Heart right ventricle (tissue), 16 donors: ENCODE measurements around the gene MVB12B. TPM values are rescaled to one million over a fixed set of nuclear protein-coding genes. Genes with fewer than 3 reads are reported as not detected.

Experiments
- ATAC-seq, 8 donors: fragments of 200-7000 bp; cut with Tn5 transposase; one replicate each; pipeline ENCODE4 v1.9.1; 2020; ENCODE audit warnings: mild to moderate bottlenecking in 8 of 8, moderate library complexity in 8 of 8, moderate number of reproducible peaks in 1 of 8
- DNase-seq, 2 donors: peaks; one replicate each; pipeline ENCODE4 v3.0.0-alpha.2; 2020
- H3K27ac ChIP-seq, 10 donors: fragments of 200-600 bp; sonication (generic) in 2 of 10; one replicate each; pipeline versions ENCODE4 v1.5.0 to v1.8.0; 2020 to 2022; ENCODE audit warnings: mild to moderate bottlenecking in 3 of 10
- H3K27me3 ChIP-seq, 7 donors: fragments of 200-600 bp; one replicate each; pipeline ENCODE4 v1.8.0; 2021 to 2022; ENCODE audit warnings: mild to moderate bottlenecking in 2 of 7
- H3K36me3 ChIP-seq, 9 donors: fragments of 200-600 bp; sonication (generic) in 1 of 9; one replicate each; pipeline versions ENCODE4 v1.5.0 to v1.8.0; 2020 to 2022; ENCODE audit warnings: mild to moderate bottlenecking in 2 of 9
- H3K4me1 ChIP-seq, 9 donors: fragments of 200-600 bp; sonication (generic) in 1 of 9; one replicate each; pipeline versions ENCODE4 v1.5.0 to v1.8.0; 2020 to 2022; ENCODE audit warnings: mild to moderate bottlenecking in 4 of 9
- H3K4me3 ChIP-seq, 10 donors: fragments of 200-600 bp; sonication (generic) in 2 of 10; one replicate each; pipeline versions ENCODE4 v1.5.0 to v1.8.0; 2020 to 2022; ENCODE audit warnings: mild to moderate bottlenecking in 7 of 10, moderate library complexity in 2 of 10
- H3K9me3 ChIP-seq, 11 donors: fragments of 200-600 bp in 10 of 11; sonication (generic) in 2 of 11; one replicate each; pipeline versions ENCODE4 v1.5.0 to v1.8.0; 2013 to 2022; ENCODE audit warnings: mild to moderate bottlenecking in 2 of 11, control low read depth in 1 of 11, moderate library complexity in 1 of 11
- CTCF ChIP-seq, 9 donors: fragments of 200-600 bp; sonication (generic) in 2 of 9; IDR thresholded peaks; one replicate each; pipeline versions ENCODE4 v1.5.0 to v1.8.0; 2021 to 2022; ENCODE audit warnings: antibody characterized with exemption in 9 of 9, mild to moderate bottlenecking in 5 of 9, moderate library complexity in 1 of 9
- WGBS, 2 donors: extraction: QIAGEN DNeasy Blood & Tissue Kit; methylation state at CpG; one replicate each; pipeline ENCODE4 v1.1.7; 2013; ENCODE audit warnings: inconsistent platforms in 1 of 2; 5-methylcytosine and 5-hydroxymethylcytosine counted together
- intact Hi-C, 10 donors: fragments of 100-400 bp; cut with DNase I; formaldehyde crosslinking; loops; one replicate each; pipeline versions ENCODE4 v1.11.1 to v1.14.2; 2022
- polyA plus RNA-seq, 2 donors: library from polyadenylated mRNA; stranded (reverse); fragments of 200-250 nt; gene quantifications; one replicate each; pipeline ENCODE4 v1.2.3, GENCODE V29; 2013
- total RNA-seq, 10 donors: library from RNA; stranded (reverse); fragmentation: NEBNext Ultra II Directional in 3 of 10; extraction: Animal tissue kit (Norgen Biotek cat#: 25700) in 3 of 10; gene quantifications; one replicate each; pipeline versions ENCODE4 v1.2.1 to v1.2.4, GENCODE V29; 2021 to 2023
- donor health status: Arrhythmogenic right ventricular cardiomyopathy.
- donor health status: ischemic (EF 13 %, LVEDD 7.1; RV severe dilation, severe dysfunction).
- donor health status: healthy with polysubstance abuse.
- donor health status: DM: no; HTN: yes; CAD: no.
- donor health status: DM: no; HTN: no; CAD: no.
- donor health status: ischemic (EF 25% LVEDD 6.9; RV normal size, moderate dysfunction).
- donor health status: ischemic (EF 25% LVEDD 5.7; RV mildly dilated, moderate dysfunction).
- donor health status: healthy.
- donor health status: DM: yes; HTN: yes; CAD: no.
- donor health status: Ischemic cardiomyopathy.
- donor health status: ischemic (EF 35%, LVEDD 5.7; RV mildly dilated, moderate dysfunction).
- donor health status: nonischemic (EF 11% LVEDD 7.7; RV severe dilation, severe dysfunction).
- donor health status: DM: yes; HTN: yes; CAD: no.
- donor health status: PGD.
- donor health status: ischemic (EF 29% LVEDD 5.4; RV normal size, mild dysfunction).
- donor health status: nonischemic (EF 23%, LVEDD 6.1; RV moderate dilation, normal function).

The MVB12B gene
- total and polyA plus RNA-seq, 12 donors, result 2.8 to 16.5 (median 10.6) TPM

GRCh38 chr9:126545106-126545505 lies 218.5 kb downstream of the MVB12B start:
- Histone ChIP-seq H3K4me1 (no peaks in the 10 kb centered on the region), H3K36me3 (no peaks in the 10 kb centered on the region), H3K27me3 (peaks cover 0 to 9% (median 0%) of the 10 kb centered on the region in 7 donors), H3K4me3 (no peak overlapping the region), H3K9me3 (peaks cover 0 to 4% (median 0%) of the 10 kb centered on the region in 11 donors), H3K27ac (no peak overlapping the region)
- WGBS, 2 donors, result 87 to 91% methylated on average over 7 of the region's 7 CpGs
- ATAC-seq, result no peak
- TF ChIP-seq CTCF (IDR thresholded peaks at IDR 0.05), result no peak
- DNase-seq, result no peak
- intact Hi-C loops, result no loop called here

GRCh38 chr9:126546036-126546435 lies 219.4 kb downstream of the MVB12B start:
- intact Hi-C loops, result no loop called here
- Histone ChIP-seq H3K27me3 (no peaks in the 10 kb centered on the region), H3K36me3 (no peaks in the 10 kb centered on the region), H3K9me3 (peaks cover 0 to 4% (median 0%) of the 10 kb centered on the region in 11 donors), H3K4me3 (no peak overlapping the region), H3K27ac (no peak overlapping the region), H3K4me1 (peaks cover 0 to 5% (median 0%) of the 10 kb centered on the region in 9 donors)
- WGBS, 2 donors, result 76 to 88% methylated on average over 7 of the region's 7 CpGs
- no peak for ATAC-seq
- no peak for TF ChIP-seq CTCF (IDR thresholded peaks at IDR 0.05)
- DNase-seq, result no peak

GRCh38 chr9:126548312-126548711 lies 221.7 kb downstream of the MVB12B start:
- Histone ChIP-seq H3K4me1 (peaks cover 0 to 8% (median 0%) of the 10 kb centered on the region in 9 donors), H3K27me3 (no peaks in the 10 kb centered on the region), H3K36me3 (no peaks in the 10 kb centered on the region), H3K9me3 (peaks cover 0 to 3% (median 0%) of the 10 kb centered on the region in 11 donors), H3K4me3 (no peak overlapping the region), H3K27ac (no peak overlapping the region)
- intact Hi-C loops, result no loop called here
- no peak for TF ChIP-seq CTCF (IDR thresholded peaks at IDR 0.05)
- DNase-seq (no peak), ATAC-seq (no peak)
- 79 to 91% methylated on average over 7 of the region's 7 CpGs for WGBS, 2 donors

GRCh38 chr9:126549246-126550006 lies 222.8 kb downstream of the MVB12B start:
- TF ChIP-seq CTCF (IDR thresholded peaks at IDR 0.05), result no peak
- peaks cover 0 to 8% (median 0%) of the 10 kb centered on the region in 9 donors for H3K4me1 ChIP-seq
- no peaks in the 10 kb centered on the region for H3K36me3 ChIP-seq
- H3K9me3 ChIP-seq, result no peaks in the 10 kb centered on the region
- intact Hi-C loops, result loop anchor here in 1 of 10 donors (5.0 kb wide), 1 partner anchor 37 kb away; no protein-coding TSS in a partner anchor
- 59 to 65% methylated on average over 21 of the region's 21 CpGs for WGBS, 2 donors
- H3K27ac ChIP-seq, result no peak overlapping the region
- no peak for DNase-seq
- H3K27me3 ChIP-seq, result no peaks in the 10 kb centered on the region
- H3K4me3 ChIP-seq, result no peak overlapping the region
- ATAC-seq, result no peak
